GM12878 (cell line): ENCODE measurements around the gene FAM83D. TPM values are rescaled to one million over a fixed set of nuclear protein-coding genes. Genes with fewer than 3 reads are reported as not detected.
A peak's percentile ranks its signal among the peaks of the same experiment; 100 is the strongest.

ENCODE experiments used
- ATAC-seq: fragments of 200-7000 bp; cut with Tn5 transposase; 3 replicates; pipeline ENCODE4 v1.9.1; 2020; ENCODE audit warnings: mild to moderate bottlenecking, moderate library complexity
- BruUV-seq: library from RNA; stranded (reverse); fragments of 400-500 nt; replicated peaks from 2 replicates; lab custom pipeline; 2021; lab: Mats Ljungman, UMichigan
- CTCF ChIA-PET: fragments of 300-600 bp; sonication (Branson Sonifier 250); formaldehyde crosslinking; extraction: SDS; loops from one replicate; lab custom pipeline; 2021; ENCODE audit warnings: inconsistent platforms; lab: Yijun Ruan, JAX
- POLR2A ChIA-PET: fragments of 350-600 bp; formaldehyde crosslinking; extraction: SDS; loops from one replicate; lab custom pipeline; 2021; ENCODE audit warnings: inconsistent platforms; lab: Charles Lee
- RAD21 ChIA-PET: fragments of 300-600 bp; sonication (Branson Sonifier 250); formaldehyde crosslinking; loops from one replicate; lab custom pipeline; 2023; ENCODE audit warnings: antibody characterized with exemption; ENCODE audit not compliant: unreplicated experiment; lab: Charles Lee
- SMC1A ChIA-PET: fragments of 300-600 bp; sonication (Branson Sonifier 250); formaldehyde crosslinking; loops from one replicate; lab custom pipeline; 2023; ENCODE audit not compliant: unreplicated experiment, uncharacterized antibody; lab: Charles Lee
- DNase-seq: peaks from one replicate; pipeline ENCODE4 v3.0.0-alpha.2; 2011; ENCODE audit warnings: low read depth, low spot score
- FAIRE-seq: peaks from 3 replicates; lab custom pipeline; 2011; peaks lifted over from hg19 to GRCh38; lab: Jason Lieb, UNC
- H2AFZ ChIP-seq: 2 replicates; pipeline ENCODE4 v1.6.0; 2011; ENCODE audit warnings: low read depth, low read length, control low read depth; ENCODE audit not compliant: control insufficient read depth
- H3K27ac ChIP-seq: 2 replicates; pipeline ENCODE4 v1.5.1; 2011; ENCODE audit warnings: control low read depth; ENCODE audit not compliant: control insufficient read depth, insufficient read depth
- H3K27me3 ChIP-seq, 2 experiments: replicated peaks in 1 of 2; 2 replicates each; pipeline versions ENCODE4 v1.6.0 to v1.6.1; 2011; ENCODE audit warnings: low read length in 1 of 2; ENCODE audit not compliant: control insufficient read depth in 2 of 2, insufficient read depth in 2 of 2
- H3K36me3 ChIP-seq, 2 experiments: 2 replicates each; pipeline ENCODE4 v1.5.1; 2011; ENCODE audit warnings: low read length in 1 of 2; ENCODE audit not compliant: control insufficient read depth in 2 of 2, insufficient read depth in 2 of 2
- H3K4me1 ChIP-seq: 2 replicates; pipeline ENCODE4 v1.6.1; 2011; ENCODE audit warnings: mild to moderate bottlenecking, low read length, moderate library complexity, mixed read lengths; ENCODE audit not compliant: control insufficient read depth, insufficient read depth
- H3K4me2 ChIP-seq: 2 replicates; pipeline ENCODE4 v1.6.0; 2011; ENCODE audit warnings: control low read depth; ENCODE audit not compliant: control insufficient read depth, insufficient read depth
- H3K4me3 ChIP-seq: fragments of 200-600 bp; sonication (generic); 2 replicates; pipeline ENCODE4 v1.5.1; 2016
- H3K79me2 ChIP-seq: 2 replicates; pipeline ENCODE4 v1.6.0; 2011; ENCODE audit warnings: low read length; ENCODE audit not compliant: control insufficient read depth, insufficient read depth
- H3K9ac ChIP-seq: 2 replicates; pipeline ENCODE4 v1.8.0; 2011; ENCODE audit warnings: low read length, control low read depth, mixed read lengths; ENCODE audit not compliant: control insufficient read depth, insufficient read depth
- H3K9me3 ChIP-seq: replicated peaks from 3 replicates; pipeline ENCODE4 v1.5.1; 2011; ENCODE audit warnings: mild to moderate bottlenecking, low read length; ENCODE audit not compliant: control insufficient read depth, insufficient read depth
- H4K20me1 ChIP-seq: 2 replicates; pipeline ENCODE4 v1.6.0; 2011; ENCODE audit not compliant: control insufficient read depth, insufficient read depth
- ATF7 ChIP-seq: fragments of 450-650 bp; IDR thresholded peaks from 2 replicates; pipeline ENCODE4 v1.6.1; 2016; ENCODE audit warnings: low read depth, mild to moderate bottlenecking
- CHD2 ChIP-seq: IDR thresholded peaks from 2 replicates; pipeline ENCODE4 v1.6.1; 2011; ENCODE audit warnings: low read depth, low read length, improper control_type of control experiment, borderline replicate concordance
- CUX1 ChIP-seq: IDR thresholded peaks from 2 replicates; pipeline ENCODE4 v1.6.1; 2012; ENCODE audit warnings: improper control_type of control experiment, low read depth, low read length; ENCODE audit not compliant: insufficient replicate concordance
- EP300 ChIP-seq, 2 experiments: fragments of 150-350 bp in 1 of 2; IDR thresholded peaks; 2 replicates each; pipeline ENCODE4 v1.6.1; 2011 to 2012; ENCODE audit warnings: low read depth in 2 of 2, low read length in 2 of 2, borderline replicate concordance in 1 of 2, improper control_type of control experiment in 1 of 2, inconsistent platforms in 1 of 2; ENCODE audit not compliant: control insufficient read depth in 1 of 2
- EZH2 ChIP-seq: IDR thresholded peaks from 2 replicates; pipeline ENCODE4 v1.6.1; 2012; ENCODE audit warnings: low read depth, mild to moderate bottlenecking, control low read depth, inconsistent platforms, low read length, borderline replicate concordance; ENCODE audit not compliant: control insufficient read depth
- HDAC2 ChIP-seq: fragments of 200-600 bp; sonication (generic); IDR thresholded peaks from 2 replicates; pipeline ENCODE4 v1.6.1; 2017
- NBN ChIP-seq: fragments of 450-650 bp; IDR thresholded peaks from 2 replicates; pipeline ENCODE4 v1.6.1; 2016
- STAT3 ChIP-seq: IDR thresholded peaks from 2 replicates; pipeline ENCODE4 v1.6.1; 2011; ENCODE audit warnings: low read depth, low read length, improper control_type of control experiment
- TCF7 ChIP-seq: IDR thresholded peaks from 2 replicates; pipeline ENCODE4 v1.6.1; 2014; ENCODE audit warnings: antibody characterized with exemption, borderline replicate concordance
- YY1 ChIP-seq: IDR thresholded peaks from 2 replicates; pipeline ENCODE4 v1.6.1; 2011; ENCODE audit warnings: low read depth, mild to moderate bottlenecking, low read length
- ZNF207 ChIP-seq: fragments of 450-650 bp; IDR thresholded peaks from 2 replicates; pipeline ENCODE4 v1.6.1; 2014; ENCODE audit warnings: antibody characterized with exemption, mild to moderate bottlenecking, borderline replicate concordance
- ZSCAN29 ChIP-seq: fragments of 450-650 bp; IDR thresholded peaks from 2 replicates; pipeline ENCODE4 v1.6.1; 2017; ENCODE audit warnings: mild to moderate bottlenecking, moderate library complexity
- ZZZ3 ChIP-seq: IDR thresholded peaks from 2 replicates; pipeline ENCODE4 v1.6.1; 2011; ENCODE audit warnings: low read depth; ENCODE audit not compliant: control insufficient read depth, insufficient read length
- in situ Hi-C: fragments of 300-500 bp; cut with MboI; formaldehyde crosslinking; loops from 9 replicates; pipeline ENCODE4 v1.14.3; 2018; ENCODE audit warnings: mixed read lengths
- intact Hi-C: fragments of 100-400 bp; cut with micrococcal nuclease; formaldehyde crosslinking; loops from one replicate; pipeline ENCODE4 v1.14.2; 2022; ENCODE audit not compliant: unreplicated experiment
- polyA plus RNA-seq, 11 experiments: library from polyadenylated mRNA; depleted of rRNA in 4 of 11; unstranded in 6 of 11; stranded (reverse) in 5 of 11; fragments of >200 nt; fragmentation: Nextera tagmentation in 4 of 11; fragmentation: Illumina TruSeq in 1 of 11; extraction: Ambion mirVana in 4 of 11; extraction: Trizol in 1 of 11; gene quantifications; 1 replicate in 1 of 11; 2 replicates in 10 of 11; pipeline versions ENCODE4 v1.2.1 to v1.2.3, GENCODE V29; 2011 to 2016; ENCODE audit warnings: inconsistent platforms in 2 of 11, missing spikeins in 2 of 11, low read depth in 1 of 11
- total RNA-seq, 4 experiments: library from RNA; depleted of rRNA in 3 of 4; stranded (reverse); fragments of >200 nt in 3 of 4; fragmentation: Illumina TruSeq in 1 of 4; extraction: Trizol in 1 of 4; gene quantifications; 2 replicates each; pipeline versions ENCODE4 v1.2.1 to v1.2.3, GENCODE V29; 2013 to 2021

Gene FAM83D
- total and polyA plus RNA-seq, 10 of the 15 experiments (the other 5 are each of a cell fraction or from before 2014, with no cell fraction given), result 4.5 to 34.8 (median 19.2) TPM

- H3K4me2 ChIP-seq, result peak overlapping the region; percentile 30; the same call in 1 of the 2 replicates
- intact Hi-C loops, result loop anchor here (2.0 kb wide), 2 partner anchors 31 to 85 kb away; no protein-coding TSS in a partner anchor
- peaks cover 0 to 3% of the 10 kb centered on the region in 2 experiments; a peak in 1 of 4 replicates for H3K36me3 ChIP-seq
- no peaks in the 10 kb centered on the region for H3K4me1 ChIP-seq
- in situ Hi-C loops, result no loop called here
- ATAC-seq, result no peak
- no TSS peak for BruUV-seq
- CTCF ChIA-PET, result interaction anchor here (1.0 to 8.3 kb wide), 15 partner anchors 18 to 314 kb away, joined by 3 to 94 read pairs (median 7); partner anchors contain the start of gene FAM83D
- H3K9ac ChIP-seq, result no peak overlapping the region
- POLR2A ChIA-PET, result interaction anchor here (0.8 to 7.4 kb wide), 7 partner anchors 10 to 85 kb away, joined by 3 to 48 read pairs (median 21); no protein-coding TSS in a partner anchor
- FAIRE-seq, result no peak
- H3K27me3 ChIP-seq, result no peaks in the 10 kb centered on the region
- SMC1A ChIA-PET, result interaction anchor here (0.6 to 16.7 kb wide), 17 partner anchors 8 to 547 kb away, joined by 3 to 237 read pairs (median 4); partner anchors contain the start of gene FAM83D
- no peak overlapping the region for H3K27ac ChIP-seq
- peaks cover 39% of the 10 kb centered on the region for H3K79me2 ChIP-seq
- no peak overlapping the region for H2AFZ ChIP-seq
- no peak overlapping the region; the same call in 1 of the 2 replicates for H3K4me3 ChIP-seq
- no peak for TF ChIP-seq TCF7
- no peak for TF ChIP-seq HDAC2
- no peak for TF ChIP-seq ZNF207
- TF ChIP-seq STAT3, result no peak
- no peak for TF ChIP-seq ZSCAN29
- TF ChIP-seq CHD2, result no peak
- TF ChIP-seq YY1, result no peak
- TF ChIP-seq ZZZ3, result no peak
- TF ChIP-seq EP300 (IDR thresholded peaks at IDR 0.05; ENCODE audit: borderline replicate concordance in 1 of 2, control insufficient read depth in 1 of 2, low read depth in 2 of 2, low read length in 2 of 2), result no peak
- TF ChIP-seq EZH2, result no peak
- TF ChIP-seq NBN, result no peak
- no peak for TF ChIP-seq CUX1
- no peak for TF ChIP-seq ATF7
- no peak for DNase-seq
- RAD21 ChIA-PET, result interaction anchor here (1.0 to 6.6 kb wide), 8 partner anchors 9 to 238 kb away, joined by 3 to 109 read pairs (median 26); partner anchors contain the start of gene FAM83D
- no peaks in the 10 kb centered on the region for H3K9me3 ChIP-seq
- H4K20me1 ChIP-seq, result no peaks in the 10 kb centered on the region
Measured at GRCh38 chr20:38963745-38964144, 37.5 kb downstream of the FAM83D start.
